CD14-positive monocyte (primary cell): Measurements from ENCODE around the gene DHRS2. TPM values are rescaled to one million over a fixed set of nuclear protein-coding genes. Genes with fewer than 3 reads are reported as not detected.

Experiments used
- DNase-seq, 3 donors: peaks; one replicate each; pipeline ENCODE4 v3.0.0-alpha.2; 2011 to 2022
- H2AFZ ChIP-seq: 2 replicates; pipeline ENCODE4 v1.6.0; 2012; ENCODE audit warnings: mild to moderate bottlenecking, low read depth, low read length, inconsistent platforms; ENCODE audit not compliant: insufficient read depth, poor library complexity, severe bottlenecking
- H3K27ac ChIP-seq, 2 donors: 1 replicate in 1 of 2; 2 replicates in 1 of 2; pipeline ENCODE4 v1.5.1; 2012 to 2013; ENCODE audit warnings: low read length in 2 of 2, control low read depth in 1 of 2, inconsistent platforms in 1 of 2, low read depth in 1 of 2, mild to moderate bottlenecking in 1 of 2
- H3K27me3 ChIP-seq, 2 donors: one replicate each; pipeline versions ENCODE4 v1.6.0 to v1.6.1; 2011 to 2013; ENCODE audit warnings: low read length in 2 of 2; ENCODE audit not compliant: control insufficient read depth in 2 of 2, insufficient read depth in 2 of 2
- H3K36me3 ChIP-seq, 2 donors: replicated peaks in 1 of 2; 1 replicate in 1 of 2; 2 replicates in 1 of 2; pipeline versions ENCODE4 v1.5.1 to v1.6.1; 2012 to 2013; ENCODE audit warnings: low read length in 2 of 2, control low read depth in 1 of 2, inconsistent platforms in 1 of 2, mild to moderate bottlenecking in 1 of 2; ENCODE audit not compliant: insufficient read depth in 2 of 2, control insufficient read depth in 1 of 2
- H3K4me1 ChIP-seq, 2 donors: 1 replicate in 1 of 2; 2 replicates in 1 of 2; pipeline versions ENCODE4 v1.5.1 to v1.6.1; 2012 to 2013; ENCODE audit warnings: low read length in 2 of 2, control low read depth in 1 of 2, inconsistent platforms in 1 of 2, mild to moderate bottlenecking in 1 of 2, moderate library complexity in 1 of 2; ENCODE audit not compliant: insufficient read depth in 2 of 2, control insufficient read depth in 1 of 2
- H3K4me2 ChIP-seq: replicated peaks from 2 replicates; pipeline ENCODE3; 2012; ENCODE audit warnings: low read length, moderate library complexity, mild to moderate bottlenecking; ENCODE audit not compliant: poor library complexity, severe bottlenecking; ENCODE audit errors: extremely low read depth
- H3K4me3 ChIP-seq, 3 experiments: fragments of 200-600 bp in 1 of 3; sonication (generic) in 1 of 3; replicated peaks in 1 of 3; 1 replicate in 2 of 3; 2 replicates in 1 of 3; pipeline ENCODE4 v1.5.1; 2011 to 2013; ENCODE audit warnings: low read length in 3 of 3, mild to moderate bottlenecking in 3 of 3, control low read depth in 2 of 3, low read depth in 2 of 3, inconsistent platforms in 1 of 3, moderate library complexity in 1 of 3
- H3K79me2 ChIP-seq: 2 replicates; pipeline ENCODE4 v1.6.0; 2012; ENCODE audit warnings: mild to moderate bottlenecking, control low read depth, inconsistent platforms, low read length, moderate library complexity; ENCODE audit not compliant: insufficient read depth
- H3K9ac ChIP-seq: 2 replicates; pipeline ENCODE4 v1.6.0; 2017; ENCODE audit warnings: low read length, mild to moderate bottlenecking; ENCODE audit not compliant: insufficient read depth, poor library complexity, severe bottlenecking
- H3K9me3 ChIP-seq, 2 donors: replicated peaks in 1 of 2; 1 replicate in 1 of 2; 2 replicates in 1 of 2; pipeline versions ENCODE4 v1.5.1 to v1.6.1; 2012 to 2013; ENCODE audit warnings: low read length in 2 of 2, control low read depth in 1 of 2; ENCODE audit not compliant: control insufficient read depth in 1 of 2, insufficient read depth in 1 of 2
- H4K20me1 ChIP-seq: 2 replicates; pipeline ENCODE4 v1.6.0; 2012; ENCODE audit warnings: mild to moderate bottlenecking, low read length, control low read depth, moderate library complexity; ENCODE audit not compliant: insufficient read depth
- H3K27ac Mint-ChIP-seq, 7 donors: one replicate each; pipeline ENCODE4 v1.8.0; 2020; ENCODE audit warnings: mild to moderate bottlenecking in 7 of 7, mixed read lengths in 7 of 7, moderate library complexity in 6 of 7, inconsistent platforms in 2 of 7
- H3K27me3 Mint-ChIP-seq, 3 donors: one replicate each; pipeline ENCODE4 v1.8.0; 2021 to 2022; ENCODE audit warnings: low read depth in 3 of 3, mild to moderate bottlenecking in 3 of 3, mixed read lengths in 3 of 3, moderate library complexity in 3 of 3, inconsistent platforms in 1 of 3
- H3K36me3 Mint-ChIP-seq, 2 donors: one replicate each; pipeline ENCODE4 v1.8.0; 2020; ENCODE audit warnings: mixed read lengths in 2 of 2, inconsistent platforms in 1 of 2, mild to moderate bottlenecking in 1 of 2
- H3K4me1 Mint-ChIP-seq: one replicate; pipeline ENCODE4 v1.8.0; 2020; ENCODE audit warnings: mild to moderate bottlenecking, mixed read lengths
- H3K4me3 Mint-ChIP-seq, 2 donors: one replicate each; pipeline ENCODE4 v1.8.0; 2020; ENCODE audit warnings: mild to moderate bottlenecking in 2 of 2, mixed read lengths in 2 of 2, moderate library complexity in 1 of 2
- H3K9me3 Mint-ChIP-seq, 7 donors: one replicate each; pipeline ENCODE4 v1.8.0; 2020 to 2022; ENCODE audit warnings: mixed read lengths in 7 of 7, mild to moderate bottlenecking in 6 of 7, moderate library complexity in 6 of 7, inconsistent platforms in 2 of 7
- WGBS: methylation state at CpG from one replicate; pipeline ENCODE4 v1.1.5; 2013; ENCODE audit warnings: missing lambda C conversion rate; ENCODE audit not compliant: insufficient coverage; 5-methylcytosine and 5-hydroxymethylcytosine counted together
- intact Hi-C, 2 donors: fragments of 100-400 bp; cut with micrococcal nuclease; formaldehyde crosslinking; loops; one replicate each; pipeline versions ENCODE4 v1.15.0 to v1.15.1; 2023
- polyA plus RNA-seq, 3 donors: library from polyadenylated mRNA; depleted of rRNA in 1 of 3; unstranded in 2 of 3; stranded (reverse) in 1 of 3; fragments of 300-500 nt in 2 of 3; fragments of >200 nt in 1 of 3; fragmentation: Illumina TruSeq in 2 of 3; gene quantifications; 1 replicate in 2 of 3; 2 replicates in 1 of 3; pipeline ENCODE4 v1.2.3, GENCODE V29; 2012 to 2021
- TF ChIP-seq, protein P1 (sequence below): fragments of 200-600 bp; IDR thresholded peaks from one replicate; pipeline ENCODE4 v1.8.0; 2022; ENCODE audit warnings: antibody characterized with exemption, mild to moderate bottlenecking

Gene DHRS2
- polyA plus RNA-seq, 3 donors, result not detected

DNA sequence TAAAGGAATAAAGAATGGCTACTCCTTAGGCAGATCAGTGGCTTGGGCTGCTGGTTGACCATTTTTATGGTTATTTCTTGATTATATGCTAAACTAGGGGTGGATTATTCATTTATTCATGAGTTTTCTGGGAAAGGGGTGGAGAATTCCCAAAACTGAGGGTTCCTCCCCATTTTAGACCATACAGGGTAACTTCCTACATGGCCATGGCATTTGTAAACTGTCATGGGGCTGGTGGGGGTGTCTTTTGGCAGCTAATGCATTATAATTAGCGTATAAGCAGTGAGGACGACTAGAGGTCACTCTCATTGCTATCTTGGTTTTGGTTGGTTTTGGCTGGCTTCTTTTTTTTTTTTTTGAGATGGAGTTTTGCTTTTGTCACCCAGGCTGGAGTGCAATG is 32.0 kb upstream of the DHRS2 start:
- H3K9me3 ChIP-seq, result no peaks in the 10 kb centered on the region
- H3K27me3 Mint-ChIP-seq, result peaks cover 2 to 3% (median 2%) of the 10 kb centered on the region in 3 donors
- no peak overlapping the region for H3K4me2 ChIP-seq
- intact Hi-C loops, result no loop called here
- no peaks in the 10 kb centered on the region for H3K4me1 Mint-ChIP-seq
- H3K4me1 ChIP-seq, result no peaks in the 10 kb centered on the region
- no peaks in the 10 kb centered on the region for H4K20me1 ChIP-seq
- TF ChIP-seq, protein P1, sequence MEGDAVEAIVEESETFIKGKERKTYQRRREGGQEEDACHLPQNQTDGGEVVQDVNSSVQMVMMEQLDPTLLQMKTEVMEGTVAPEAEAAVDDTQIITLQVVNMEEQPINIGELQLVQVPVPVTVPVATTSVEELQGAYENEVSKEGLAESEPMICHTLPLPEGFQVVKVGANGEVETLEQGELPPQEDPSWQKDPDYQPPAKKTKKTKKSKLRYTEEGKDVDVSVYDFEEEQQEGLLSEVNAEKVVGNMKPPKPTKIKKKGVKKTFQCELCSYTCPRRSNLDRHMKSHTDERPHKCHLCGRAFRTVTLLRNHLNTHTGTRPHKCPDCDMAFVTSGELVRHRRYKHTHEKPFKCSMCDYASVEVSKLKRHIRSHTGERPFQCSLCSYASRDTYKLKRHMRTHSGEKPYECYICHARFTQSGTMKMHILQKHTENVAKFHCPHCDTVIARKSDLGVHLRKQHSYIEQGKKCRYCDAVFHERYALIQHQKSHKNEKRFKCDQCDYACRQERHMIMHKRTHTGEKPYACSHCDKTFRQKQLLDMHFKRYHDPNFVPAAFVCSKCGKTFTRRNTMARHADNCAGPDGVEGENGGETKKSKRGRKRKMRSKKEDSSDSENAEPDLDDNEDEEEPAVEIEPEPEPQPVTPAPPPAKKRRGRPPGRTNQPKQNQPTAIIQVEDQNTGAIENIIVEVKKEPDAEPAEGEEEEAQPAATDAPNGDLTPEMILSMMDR, result no peak
- H3K4me3 ChIP-seq, result no peak overlapping the region
- no peaks in the 10 kb centered on the region for H3K79me2 ChIP-seq
- H3K27me3 ChIP-seq, result no peaks in the 10 kb centered on the region
- H3K9me3 Mint-ChIP-seq, result peaks cover 0 to 9% (median 2%) of the 10 kb centered on the region in 7 donors
- WGBS, result 100% methylated on average over 2 of the region's 2 CpGs
- H3K9ac ChIP-seq, result no peak overlapping the region
- H3K4me3 Mint-ChIP-seq, result no peak overlapping the region
- DNase-seq, result no peak
- H3K27ac ChIP-seq, result no peak overlapping the region
- no peaks in the 10 kb centered on the region for H3K36me3 ChIP-seq
- no peak overlapping the region for H3K27ac Mint-ChIP-seq
- no peaks in the 10 kb centered on the region for H3K36me3 Mint-ChIP-seq
- no peak overlapping the region for H2AFZ ChIP-seq

DNA sequence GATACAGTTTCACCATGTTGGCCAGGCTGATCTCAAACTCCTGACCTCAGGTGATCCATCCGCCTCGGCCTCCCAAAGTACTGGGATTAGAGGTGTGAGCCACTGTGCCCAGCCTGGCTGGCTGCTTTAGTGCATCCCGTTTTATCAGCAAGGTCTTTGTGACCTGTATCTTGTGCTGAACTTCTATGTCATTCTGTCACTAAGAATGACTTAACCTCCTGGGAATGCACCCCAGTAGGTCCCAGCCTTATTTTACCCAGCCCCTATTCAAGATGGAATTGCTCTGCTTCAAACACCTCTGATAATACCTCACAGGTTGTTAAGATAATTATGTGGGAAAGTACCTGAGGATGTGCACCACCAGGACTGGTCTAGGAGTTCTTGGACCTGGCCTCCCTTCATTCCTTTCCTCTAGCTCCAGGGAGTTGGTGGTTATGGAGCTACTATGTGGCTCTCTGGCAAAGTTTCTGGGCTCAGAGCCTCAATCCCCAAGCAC is 31.4 kb upstream of the DHRS2 start:
- Histone ChIP-seq H3K4me1 (no peaks in the 10 kb centered on the region), H2AFZ (no peak overlapping the region), H3K27ac (no peak overlapping the region), H3K79me2 (no peaks in the 10 kb centered on the region), H3K4me2 (no peak overlapping the region), H3K4me3 (no peak overlapping the region), H3K27me3 (no peaks in the 10 kb centered on the region), H3K9ac (no peak overlapping the region), H4K20me1 (no peaks in the 10 kb centered on the region), H3K36me3 (no peaks in the 10 kb centered on the region), H3K9me3 (no peaks in the 10 kb centered on the region)
- H3K27me3 Mint-ChIP-seq, result peaks cover 2 to 3% (median 2%) of the 10 kb centered on the region in 3 donors
- no peak for DNase-seq
- intact Hi-C loops, result no loop called here
- peaks cover 0 to 6% (median 3%) of the 10 kb centered on the region in 7 donors for H3K9me3 Mint-ChIP-seq
- H3K4me1 Mint-ChIP-seq, result no peaks in the 10 kb centered on the region
- peak overlapping the region in 1 of 7 donors; percentile 11 for H3K27ac Mint-ChIP-seq
- H3K36me3 Mint-ChIP-seq, result no peaks in the 10 kb centered on the region
- 100% methylated on average over 3 of the region's 3 CpGs for WGBS
- TF ChIP-seq, protein P1, result no peak
- no peak overlapping the region for H3K4me3 Mint-ChIP-seq
